ENCODE measurements around the gene CNKSR3.

DNA sequence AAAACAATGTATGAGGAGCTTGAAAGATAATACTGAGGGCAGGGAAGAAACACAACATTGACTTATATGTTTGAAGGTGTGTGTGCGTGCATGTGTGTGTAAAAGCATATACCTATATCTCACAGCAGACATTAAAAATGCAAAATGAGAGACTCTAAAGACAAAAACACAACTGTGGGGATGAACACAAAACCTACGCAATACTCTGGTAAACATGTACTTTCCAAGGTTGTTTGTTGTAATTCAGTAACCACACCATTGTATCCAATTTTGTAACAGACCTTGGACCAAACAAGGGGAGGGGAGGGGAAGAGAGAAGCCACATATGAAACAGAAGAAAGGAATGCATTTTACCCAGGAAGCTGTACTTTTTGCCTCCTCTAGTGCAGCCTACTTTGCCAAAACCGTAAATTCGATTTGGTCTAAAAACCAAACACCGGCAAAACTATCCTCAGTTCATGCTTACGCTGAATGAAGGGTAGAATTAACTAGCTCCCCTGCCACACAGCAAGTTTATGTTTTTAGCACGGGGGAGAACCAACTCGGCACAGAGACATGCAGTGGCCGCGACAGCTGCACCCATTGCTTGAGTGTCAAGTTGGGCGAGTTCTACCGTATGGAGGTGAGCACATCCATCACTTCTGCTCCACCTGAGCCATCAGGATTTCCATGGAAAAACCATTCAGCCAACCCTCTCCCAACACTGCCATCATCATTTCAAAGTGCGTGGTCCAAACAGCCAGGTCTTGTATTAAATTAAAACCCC lies 50.0 kb downstream of the CNKSR3 start:
- TF ChIP-seq, protein P1, sequence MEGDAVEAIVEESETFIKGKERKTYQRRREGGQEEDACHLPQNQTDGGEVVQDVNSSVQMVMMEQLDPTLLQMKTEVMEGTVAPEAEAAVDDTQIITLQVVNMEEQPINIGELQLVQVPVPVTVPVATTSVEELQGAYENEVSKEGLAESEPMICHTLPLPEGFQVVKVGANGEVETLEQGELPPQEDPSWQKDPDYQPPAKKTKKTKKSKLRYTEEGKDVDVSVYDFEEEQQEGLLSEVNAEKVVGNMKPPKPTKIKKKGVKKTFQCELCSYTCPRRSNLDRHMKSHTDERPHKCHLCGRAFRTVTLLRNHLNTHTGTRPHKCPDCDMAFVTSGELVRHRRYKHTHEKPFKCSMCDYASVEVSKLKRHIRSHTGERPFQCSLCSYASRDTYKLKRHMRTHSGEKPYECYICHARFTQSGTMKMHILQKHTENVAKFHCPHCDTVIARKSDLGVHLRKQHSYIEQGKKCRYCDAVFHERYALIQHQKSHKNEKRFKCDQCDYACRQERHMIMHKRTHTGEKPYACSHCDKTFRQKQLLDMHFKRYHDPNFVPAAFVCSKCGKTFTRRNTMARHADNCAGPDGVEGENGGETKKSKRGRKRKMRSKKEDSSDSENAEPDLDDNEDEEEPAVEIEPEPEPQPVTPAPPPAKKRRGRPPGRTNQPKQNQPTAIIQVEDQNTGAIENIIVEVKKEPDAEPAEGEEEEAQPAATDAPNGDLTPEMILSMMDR (IDR thresholded peaks at IDR 0.05): no peak
- TF ChIP-seq POLR2A (IDR thresholded peaks at IDR 0.05): no peak
- TF ChIP-seq EP300 (IDR thresholded peaks at IDR 0.05): no peak
